GM12892 (cell line): ENCODE data around the gene RAB31.

Source experiments
- POLR2A ChIP-seq: IDR thresholded peaks from 2 replicates; pipeline ENCODE4 v1.6.1; 2011; ENCODE audit warnings: low read depth, low read length, control low read depth
- POLR2AphosphoS5 ChIP-seq: IDR thresholded peaks from 2 replicates; pipeline ENCODE4 v1.6.1; 2011; ENCODE audit warnings: low read depth, low read length, control low read depth
- TAF1 ChIP-seq: IDR thresholded peaks from 2 replicates; pipeline ENCODE4 v1.6.1; 2011; ENCODE audit warnings: low read depth, mild to moderate bottlenecking, control low read depth, low read length, borderline replicate concordance

DNA sequence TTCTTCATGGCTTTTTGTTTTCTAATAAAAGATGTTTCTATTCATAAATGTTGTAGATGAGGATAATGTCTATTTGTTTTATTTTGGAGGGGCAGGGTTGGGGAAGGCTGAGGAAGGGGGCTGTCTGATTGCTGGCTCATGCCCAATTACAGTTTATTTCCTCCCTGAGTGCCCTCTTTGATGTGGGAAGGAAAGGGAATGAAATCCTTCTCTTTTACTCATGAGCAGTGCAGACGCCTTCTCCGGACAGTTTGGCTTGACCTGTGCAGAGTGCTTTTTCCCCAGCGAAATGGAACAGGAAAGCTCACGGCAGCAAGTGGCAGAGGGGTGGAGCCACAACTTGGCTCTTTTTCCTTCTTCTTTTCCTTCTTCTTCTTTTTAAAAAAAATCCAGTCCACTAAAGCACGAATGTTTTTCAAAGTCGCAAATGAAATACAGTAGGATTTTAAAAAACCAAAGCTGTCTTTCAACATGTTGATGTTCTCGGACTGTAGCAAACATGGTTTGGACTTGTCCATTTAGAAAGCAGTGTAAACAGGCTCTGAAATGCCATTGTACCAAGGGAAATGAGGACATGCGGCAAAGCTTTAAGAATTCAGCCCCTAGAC lies 34.5 kb downstream of the RAB31 start:
- no peak for TF ChIP-seq POLR2A
- no peak for TF ChIP-seq POLR2AphosphoS5
- no peak for TF ChIP-seq TAF1
